Cerebellar nuclear complex (tissue), 1 donor: Measurements from ENCODE around the gene MT1B.
A peak's percentile ranks its signal among the peaks of the same experiment; 100 is the strongest.
"Not testable (repeated sequence)": the region's sequence is repeated elsewhere in the genome, so short reads cannot be mapped to it uniquely, and the experiment has no call there.

Experiments used
- DNase-seq, 2 experiments: peaks; one replicate each; lab custom pipeline; 2025; lab: John Stamatoyannopoulos, UW

Gene MT1B

DNA sequence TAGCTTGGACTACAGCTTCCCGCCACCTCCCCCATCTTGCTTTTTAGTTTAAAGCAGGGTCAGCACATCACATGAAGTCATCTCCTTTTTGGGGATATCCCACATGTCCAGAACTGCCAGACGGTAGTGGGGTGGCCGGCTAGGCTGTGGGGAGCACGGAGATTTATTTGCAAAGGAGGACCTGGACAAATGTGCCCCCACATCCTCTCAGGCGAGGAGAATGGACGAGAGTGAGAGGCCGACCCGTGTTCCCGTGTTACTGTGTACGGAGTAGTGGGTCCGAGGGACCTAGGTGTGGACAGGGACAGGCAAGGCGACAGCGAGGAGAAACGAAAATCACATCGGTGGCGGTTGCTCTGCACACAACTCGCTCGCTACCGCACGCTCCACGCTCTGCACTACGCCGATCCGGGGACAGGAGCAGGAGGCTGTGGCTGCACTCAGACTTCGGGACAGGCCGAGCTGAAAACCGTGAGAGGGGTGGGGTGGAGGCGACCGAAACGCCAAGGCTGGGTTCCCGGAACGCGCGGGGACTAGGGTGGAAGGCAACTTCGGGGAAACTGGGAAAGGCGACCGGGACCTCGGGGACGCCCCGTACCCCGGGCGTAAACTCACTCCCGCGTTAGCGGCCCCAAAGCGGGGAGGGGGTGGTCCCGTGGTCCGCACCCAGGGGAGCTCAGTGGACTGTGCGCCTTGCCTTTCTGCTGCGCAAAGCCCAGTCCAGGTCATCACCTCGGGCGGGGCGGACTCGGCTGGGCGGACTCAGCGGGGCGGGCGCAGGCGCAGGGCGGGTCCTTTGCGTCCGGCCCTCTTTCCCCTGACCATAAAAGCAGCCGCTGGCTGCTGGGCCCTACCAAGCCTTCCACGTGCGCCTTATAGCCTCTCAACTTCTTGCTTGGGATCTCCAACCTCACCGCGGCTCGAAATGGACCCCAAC is 13.6 kb upstream of the MT1B start, which contains the start of gene MT1A:
Gene MT1A (plus strand): TSS at position 853 of the 937 bp plus-strand sequence. CDS start 73 bp downstream, at position 926.
- no peak for DNase-seq

DNA sequence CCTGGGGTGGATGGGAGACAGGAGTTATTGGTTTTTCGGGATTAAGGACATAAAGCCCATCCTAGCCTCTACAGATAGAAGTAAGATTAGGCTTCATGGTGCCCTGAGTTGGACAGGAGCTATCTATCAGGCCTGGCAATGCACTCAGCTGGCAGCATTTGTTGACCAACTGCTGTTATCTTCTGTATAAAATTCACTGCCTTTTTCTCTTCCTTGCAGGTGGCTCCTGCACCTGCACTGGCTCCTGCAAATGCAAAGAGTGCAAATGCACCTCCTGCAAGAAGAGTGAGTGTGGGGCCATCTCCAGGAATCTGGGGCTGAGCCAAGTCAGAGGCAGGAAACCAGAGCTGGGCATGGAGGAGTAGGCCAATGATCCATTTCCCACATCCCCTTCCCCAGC is 12.6 kb upstream of the MT1B start:
- DNase-seq, result no peak

DNA sequence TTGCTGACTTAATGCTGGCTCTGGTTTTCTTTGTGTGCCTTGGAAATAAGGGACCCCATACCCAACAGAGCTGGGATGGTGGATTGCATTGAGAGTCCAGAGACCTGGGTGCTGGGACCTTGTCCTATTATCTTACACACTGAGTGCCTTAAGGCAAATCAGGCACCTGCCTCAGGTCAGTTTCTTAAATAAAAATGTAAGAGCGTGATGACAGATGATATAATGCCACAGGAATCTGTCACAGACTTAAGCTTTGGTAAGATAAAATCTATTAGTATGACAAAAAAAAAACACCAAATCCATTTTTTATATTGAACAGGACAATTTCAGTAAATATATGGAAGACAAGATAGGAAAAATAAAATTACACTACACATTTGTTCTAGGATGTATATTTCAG is 11.6 kb upstream of the MT1B start:
- no peak for DNase-seq

DNA sequence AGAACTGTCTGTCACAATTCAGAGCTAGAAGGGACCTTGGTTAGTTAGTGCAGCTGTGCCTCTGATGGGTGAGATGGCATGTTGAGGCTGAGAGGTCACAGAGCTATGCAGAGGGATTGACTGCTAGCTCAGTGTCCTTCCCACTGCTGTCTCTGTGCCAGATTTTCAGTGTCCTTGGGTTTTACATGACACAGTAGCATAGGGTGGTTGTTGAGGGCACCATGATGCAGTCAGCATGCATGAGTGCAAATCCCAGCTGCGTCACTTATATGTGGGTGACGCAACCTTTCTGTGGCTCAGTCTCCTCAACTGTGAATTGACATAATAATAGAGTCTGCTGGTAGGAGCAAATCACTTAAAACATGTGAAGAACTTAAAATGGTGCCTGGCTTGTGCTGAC is 10.5 kb upstream of the MT1B start:
- DNase-seq, result no peak

DNA sequence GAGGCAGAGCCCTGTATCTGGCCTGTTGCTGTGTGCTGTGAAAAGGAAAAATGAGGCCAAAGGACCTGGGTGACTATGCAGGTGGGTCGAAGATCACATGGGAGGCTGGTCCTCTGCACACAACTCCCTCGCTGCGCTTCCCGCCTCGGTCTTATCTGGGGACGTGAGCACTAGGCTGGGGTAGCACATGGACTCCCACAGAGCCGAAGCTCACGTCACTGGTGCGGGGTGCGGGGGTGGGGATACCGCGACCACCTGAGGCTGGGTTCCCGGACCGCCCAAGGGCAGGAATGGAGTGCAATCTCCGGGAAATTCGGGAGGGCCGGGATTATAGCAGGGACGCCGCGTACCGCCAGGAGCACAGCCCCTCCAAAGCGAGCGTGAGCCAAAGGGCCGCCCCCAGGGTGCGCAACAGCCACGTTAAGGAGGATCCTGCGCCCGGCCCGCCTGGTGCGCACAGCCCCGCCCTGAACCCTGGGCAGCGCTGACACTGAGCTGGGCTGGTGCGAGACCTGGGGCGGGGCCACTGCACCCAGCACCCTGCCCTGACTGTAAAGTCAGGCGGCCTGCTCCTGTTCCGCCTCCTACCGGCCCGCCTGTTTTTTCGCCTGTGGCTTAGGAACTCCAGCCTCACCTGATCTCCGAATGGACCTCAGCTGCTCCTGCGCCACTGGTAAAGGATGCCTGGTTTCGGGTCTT is 8.5 kb upstream of the MT1B start:
- no peak for DNase-seq

DNA sequence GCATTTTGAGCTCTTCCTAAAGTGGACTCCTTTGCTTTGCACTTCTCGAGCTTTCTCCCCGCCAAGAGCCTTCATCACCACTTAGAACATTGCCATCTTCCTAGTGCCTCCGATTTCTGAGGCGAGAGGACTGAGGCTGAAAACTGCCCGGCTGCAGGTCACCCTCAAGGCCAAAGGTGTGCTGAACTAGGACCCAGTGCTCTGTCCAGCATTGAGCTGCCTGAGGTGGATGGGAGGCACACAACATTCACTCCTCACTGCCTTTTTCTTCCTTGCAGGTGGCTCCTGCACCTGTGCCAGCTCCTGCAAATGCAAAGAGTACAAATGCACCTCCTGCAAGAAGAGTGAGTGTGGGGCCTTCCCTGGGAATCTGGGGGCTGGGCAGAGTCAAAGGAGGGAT is 7.9 kb upstream of the MT1B start:
- DNase-seq, result no peak

DNA sequence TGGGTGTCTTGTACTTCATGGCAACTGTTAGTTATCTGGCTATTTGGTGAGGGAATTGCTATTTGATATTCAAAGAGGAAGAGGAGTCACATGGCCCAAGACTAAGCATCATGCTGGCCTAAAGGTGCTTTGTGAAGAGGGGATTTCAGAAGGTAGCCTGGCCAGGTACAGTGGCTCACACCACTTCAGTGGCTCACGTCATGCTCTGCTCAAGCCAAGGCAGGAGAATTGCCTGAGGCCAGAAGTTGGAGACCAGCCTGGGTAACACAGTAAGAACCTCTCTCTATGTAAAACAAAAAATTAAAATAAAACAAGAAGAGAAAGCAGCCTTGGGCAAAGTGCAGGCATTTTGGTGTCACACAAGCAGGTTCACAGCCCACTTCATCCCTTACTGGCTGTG is 6.4 kb upstream of the MT1B start:
- DNase-seq, result no peak

DNA sequence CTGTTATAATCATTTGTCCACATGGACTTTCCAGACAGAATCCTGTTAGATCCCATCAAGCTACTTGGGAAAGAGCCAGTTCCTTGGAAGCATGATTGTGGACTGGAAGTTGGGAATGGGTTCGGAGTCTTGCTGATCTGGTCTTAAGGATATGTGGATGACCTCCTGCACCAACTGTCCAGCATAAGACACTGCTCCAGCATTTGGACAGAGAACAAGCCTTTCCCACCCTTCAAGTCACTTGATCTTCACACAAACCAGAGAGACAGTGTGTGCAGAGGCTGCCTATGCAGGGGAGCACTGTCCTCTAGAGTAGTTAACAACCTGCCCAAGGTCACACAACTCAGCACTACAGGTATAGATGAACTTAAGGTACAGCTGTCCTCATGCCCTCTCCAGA is 5.8 kb upstream of the MT1B start:
- DNase-seq, result no peak

DNA sequence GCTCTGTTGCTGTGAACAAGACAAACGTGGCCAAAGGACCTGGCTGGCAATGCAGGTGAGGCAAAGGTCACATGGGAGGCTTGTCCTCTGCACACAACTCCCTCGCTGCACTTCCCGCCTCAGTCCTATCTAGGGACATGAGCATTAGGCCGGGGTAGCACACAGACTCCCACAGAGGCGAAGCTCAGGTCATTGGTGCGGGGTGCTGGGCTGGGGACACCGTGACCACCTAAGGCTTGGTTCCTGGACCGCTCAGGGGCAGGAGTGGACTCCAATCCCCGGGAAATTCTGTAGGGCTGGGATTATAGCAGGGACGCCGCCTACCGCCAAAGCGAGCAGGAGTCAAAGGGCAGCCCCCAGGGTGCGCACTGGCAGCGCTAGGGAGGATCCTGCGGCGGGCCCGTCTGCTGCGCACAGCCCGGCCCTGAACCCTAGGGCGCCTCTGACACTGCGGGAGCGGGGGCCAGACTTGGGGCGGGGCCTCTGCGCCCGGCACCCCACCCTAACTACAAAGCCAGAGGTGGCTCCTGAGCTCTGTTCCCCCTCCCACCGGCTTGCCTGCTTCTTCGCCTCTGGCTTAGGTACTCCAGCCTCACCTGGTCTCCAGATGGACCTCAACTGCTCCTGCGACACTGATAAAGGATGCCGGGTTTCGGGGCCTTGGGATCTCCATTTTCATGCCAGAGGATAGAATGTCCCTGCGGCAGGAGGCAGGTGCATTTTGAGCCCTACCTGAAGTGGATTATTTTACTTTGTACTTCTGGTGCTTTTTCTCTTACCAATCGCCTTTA is 3.9 kb upstream of the MT1B start:
- DNase-seq, result no peak

DNA sequence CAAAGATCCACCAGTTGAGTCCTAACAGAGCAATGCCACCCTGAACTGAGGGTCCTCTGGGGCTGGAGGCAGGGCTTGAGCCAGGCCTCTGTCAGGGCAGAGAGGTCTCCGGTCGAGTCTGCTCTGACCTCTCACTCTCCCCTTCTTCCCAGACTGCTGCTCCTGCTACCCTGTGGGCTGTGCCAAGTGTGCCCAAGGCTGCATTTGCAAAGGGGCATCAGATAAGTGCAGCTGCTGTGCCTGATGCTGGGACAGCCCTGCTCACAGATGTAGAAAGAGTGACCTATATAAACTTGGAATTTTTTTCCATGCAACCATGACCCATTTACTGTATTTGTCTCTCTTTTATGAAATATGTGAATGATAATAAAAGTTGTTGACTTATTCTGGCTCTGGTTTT is 2.4 kb upstream of the MT1B start:
- DNase-seq, result no peak

DNA sequence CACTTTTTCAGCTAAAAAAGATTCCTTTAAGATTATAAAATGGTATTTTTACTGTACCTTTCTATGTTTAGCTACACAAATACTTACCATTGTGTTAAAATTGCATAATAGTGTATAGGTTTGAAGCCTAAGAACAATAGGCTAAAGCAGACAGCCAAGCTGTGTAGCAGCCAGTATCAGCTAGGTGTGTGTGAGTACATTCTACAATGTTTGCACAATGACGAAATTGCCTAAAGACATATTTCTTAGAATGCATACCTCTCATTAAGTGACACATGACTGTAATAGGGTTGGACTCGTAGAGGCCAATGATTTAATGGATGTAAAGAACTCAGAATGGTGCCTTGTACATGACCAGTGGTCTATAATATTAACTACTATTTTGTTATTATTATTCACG is 1.9 kb upstream of the MT1B start:
- DNase-seq, result no peak

DNA sequence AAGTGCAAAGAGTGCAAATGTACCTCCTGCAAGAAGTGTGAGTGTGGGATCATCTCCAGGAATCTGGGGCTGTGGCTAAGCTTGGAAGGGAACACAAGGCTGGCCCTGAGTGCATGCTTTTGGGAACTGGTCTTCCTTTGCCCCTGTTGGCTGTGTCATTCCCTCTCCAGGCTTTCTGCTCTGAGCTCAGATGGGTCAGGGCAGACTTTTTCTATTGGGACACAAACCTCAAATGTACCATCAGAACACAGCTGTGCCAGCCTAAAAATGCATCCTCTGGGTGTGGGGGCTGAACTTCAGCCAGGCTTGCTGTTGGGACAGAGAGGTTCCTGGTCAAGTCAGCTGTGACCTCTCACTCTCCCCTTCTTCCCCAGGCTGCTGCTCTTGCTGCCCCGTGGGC is 914 bp downstream of the MT1B start:
- DNase-seq, result no peak

DNA sequence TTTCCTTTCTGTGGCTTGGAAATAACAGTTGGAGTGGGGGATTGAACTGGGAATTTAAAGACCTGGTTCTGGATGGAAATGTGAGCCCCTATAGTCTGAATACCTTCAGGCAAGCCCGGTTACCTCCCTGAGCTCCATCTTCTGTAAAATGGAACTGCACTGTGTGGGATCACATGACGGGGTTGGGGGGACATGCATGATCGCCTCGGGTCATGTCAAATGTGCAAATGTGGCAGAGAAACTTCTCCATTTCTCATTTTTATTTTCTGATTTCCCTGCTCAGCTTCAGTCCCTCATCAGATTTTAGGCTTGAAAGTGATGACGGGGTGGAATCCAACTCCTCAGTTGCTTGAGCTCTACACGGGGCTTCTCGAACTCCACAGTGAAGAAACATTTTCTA is 1.5 kb downstream of the MT1B start:
- DNase-seq, result no peak

DNA sequence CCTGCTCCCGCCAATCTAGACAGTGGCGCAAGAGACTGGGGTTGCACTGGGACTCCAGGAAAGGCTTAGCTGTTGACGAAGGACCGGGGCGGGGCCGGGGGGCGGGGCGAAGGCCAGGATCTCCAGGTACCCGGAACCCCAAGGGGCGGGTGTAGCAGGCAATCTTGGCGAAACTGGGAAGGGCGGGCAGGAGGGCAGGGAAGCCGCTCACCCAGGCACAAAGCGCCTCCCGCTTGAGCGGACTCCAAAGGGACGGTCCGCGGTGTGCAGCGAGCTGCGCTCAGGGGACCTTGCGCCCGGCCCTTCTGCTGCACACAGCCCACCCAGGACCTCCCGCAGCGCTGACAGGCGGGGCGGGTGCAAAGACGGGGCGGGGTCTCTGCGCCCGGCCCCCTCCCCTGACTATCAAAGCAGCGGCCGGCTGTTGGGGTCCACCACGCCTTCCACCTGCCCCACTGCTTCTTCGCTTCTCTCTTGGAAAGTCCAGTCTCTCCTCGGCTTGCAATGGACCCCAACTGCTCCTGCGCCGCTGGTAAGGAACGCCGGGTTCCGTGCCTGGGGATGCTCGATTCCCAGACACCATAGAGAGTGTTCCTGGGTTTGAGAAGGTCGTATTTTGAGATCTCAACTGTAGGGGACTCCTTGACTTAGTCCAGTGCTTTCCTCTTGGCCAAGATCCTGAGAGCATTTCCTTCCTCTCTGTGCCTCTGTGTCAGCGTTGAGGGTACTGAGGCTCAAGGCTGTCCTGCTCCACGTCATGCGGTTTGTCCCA is 6.1 kb downstream of the MT1B start, which contains the start of gene MT1F:
Gene MT1F (plus strand): TSS at position 405 of the 772 bp plus-strand sequence. CDS start 100 bp downstream, at position 505.
- peak; percentile 43 to 55 for DNase-seq

DNA sequence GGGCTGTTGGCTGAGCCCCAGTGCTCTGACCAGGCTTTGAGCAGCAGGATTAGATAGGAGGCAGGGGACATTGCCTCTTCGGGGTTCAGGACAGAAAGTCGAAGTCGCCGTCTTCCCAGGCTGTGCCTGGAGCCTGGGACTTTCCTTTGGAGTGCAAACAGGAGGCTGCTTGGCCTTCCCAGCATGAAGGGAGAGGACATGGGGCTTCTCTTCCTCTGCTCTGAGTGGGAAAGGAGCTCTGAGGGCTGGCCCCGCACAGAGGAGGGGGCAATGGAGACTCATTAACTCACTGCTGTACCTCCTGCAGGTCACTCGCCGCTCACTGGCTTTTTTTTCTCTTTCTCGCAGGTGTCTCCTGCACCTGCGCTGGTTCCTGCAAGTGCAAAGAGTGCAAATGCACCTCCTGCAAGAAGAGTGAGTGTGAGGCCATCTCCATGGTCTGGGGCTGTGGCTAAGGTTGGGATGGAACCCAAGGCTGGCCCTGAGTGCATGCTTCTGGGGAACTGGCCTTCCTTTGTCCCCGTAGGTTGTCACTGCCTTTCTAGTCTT is 6.7 kb downstream of the MT1B start:
- no peak for DNase-seq

DNA sequence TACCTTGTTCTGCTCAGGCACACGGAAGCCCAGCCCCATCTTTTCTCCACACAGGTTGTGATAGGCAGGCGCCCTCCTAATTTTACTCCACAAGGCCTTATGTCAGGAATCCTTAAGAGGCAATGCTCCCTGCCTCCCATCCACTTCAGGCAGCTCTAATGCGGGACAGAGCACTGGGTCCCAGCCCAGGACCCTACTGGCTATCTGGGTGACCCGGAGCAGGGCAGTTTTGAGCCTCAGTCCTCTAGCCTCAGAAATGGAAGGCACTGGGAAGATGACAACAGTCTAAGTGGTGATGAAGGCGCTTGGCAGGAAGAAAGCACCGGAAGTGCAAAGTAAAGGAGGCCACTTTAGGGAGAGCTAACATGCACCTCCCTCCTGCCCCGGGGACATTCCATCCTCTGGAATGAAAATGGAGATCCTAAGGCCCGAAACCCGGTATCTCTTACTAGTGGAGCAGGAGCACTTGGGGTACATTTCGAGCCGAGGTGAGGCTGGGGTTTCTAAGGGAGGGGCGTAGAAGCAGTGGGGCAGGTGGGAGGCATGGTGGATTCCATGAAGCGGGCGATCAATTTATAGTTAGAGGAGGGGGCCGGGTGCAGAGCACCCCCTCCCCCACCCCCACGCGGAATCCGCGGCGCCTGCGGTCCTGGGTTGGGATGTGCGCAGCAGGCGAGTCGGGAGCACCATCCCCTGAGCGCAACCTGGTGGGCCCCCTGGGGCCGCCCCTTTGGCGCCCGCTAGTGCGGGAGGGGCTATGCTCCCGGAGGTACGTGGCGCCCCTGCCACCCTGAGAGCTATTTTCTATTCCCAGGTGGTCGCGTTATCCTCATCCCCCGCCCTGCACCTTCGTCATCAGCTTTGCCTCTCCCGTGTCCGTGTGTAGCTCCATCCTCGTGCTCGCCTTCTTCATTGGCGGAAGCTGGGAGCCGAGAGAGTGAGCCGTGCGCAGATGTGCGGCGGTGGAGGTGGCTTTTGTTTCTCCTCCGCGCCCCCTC is 11.0 kb downstream of the MT1B start:
- DNase-seq, result no peak

DNA sequence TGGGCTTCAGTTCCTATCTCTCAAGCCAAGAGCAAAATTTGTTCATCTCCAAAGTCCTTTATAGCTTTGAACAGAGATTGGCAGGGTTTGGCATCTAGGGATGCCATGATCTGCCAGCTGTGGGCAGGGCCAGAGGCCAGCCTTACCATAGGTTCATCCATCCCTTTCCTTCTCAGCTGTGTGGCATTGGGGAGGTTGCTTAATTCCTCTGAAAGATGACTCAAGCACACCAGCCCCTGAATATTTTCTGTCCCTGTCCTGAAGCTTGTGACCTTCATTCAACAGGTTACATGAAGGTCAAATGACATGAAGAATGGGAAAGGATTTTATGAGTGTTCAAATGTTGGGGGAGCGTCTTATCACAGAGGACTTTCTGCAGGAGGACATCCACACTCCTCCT is 12.8 kb downstream of the MT1B start:
- DNase-seq, result no peak

DNA sequence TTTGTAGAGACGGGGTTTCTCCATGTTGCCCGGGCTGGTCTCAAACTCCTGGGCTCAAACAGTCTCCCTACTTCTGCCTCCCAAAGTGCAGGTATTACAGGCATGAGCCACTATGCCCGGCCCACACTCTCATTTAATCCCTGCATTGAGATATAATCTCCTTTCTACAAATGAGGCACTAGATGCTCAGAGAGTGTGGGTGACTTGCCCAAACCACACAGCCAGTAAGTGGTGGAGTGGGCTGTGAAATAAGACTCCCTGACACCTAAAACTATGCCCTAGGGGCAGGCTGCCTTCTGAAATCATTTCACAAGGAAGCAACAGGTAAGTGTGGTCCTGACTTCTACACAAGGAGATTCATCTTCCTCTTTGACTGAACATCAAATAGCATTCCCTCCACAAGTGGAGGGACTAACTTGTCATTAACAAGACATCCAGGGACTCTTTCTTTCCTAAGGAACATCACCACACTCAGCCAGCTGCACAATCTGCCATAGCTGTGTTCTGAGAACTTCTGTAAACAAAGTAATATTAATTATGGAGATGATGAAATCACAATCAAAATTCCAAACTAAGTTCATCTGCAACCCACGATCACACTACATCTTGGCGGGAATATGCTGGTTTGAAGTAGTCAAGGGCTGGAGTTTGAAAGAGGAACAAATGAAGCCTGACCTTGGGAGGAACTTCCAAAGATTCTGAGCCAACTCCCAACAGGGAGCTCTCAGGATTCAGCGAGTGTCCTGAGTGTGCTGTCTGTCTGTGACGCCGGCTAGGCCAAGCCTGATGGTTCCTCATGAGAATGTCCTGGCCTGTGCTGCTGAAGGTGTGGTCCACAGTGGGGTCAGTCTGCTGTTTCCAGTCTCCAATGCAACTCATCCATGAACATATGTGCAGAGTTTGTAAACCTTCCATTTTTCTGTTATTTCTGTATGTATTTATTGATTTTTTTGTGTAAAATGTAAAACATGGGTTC is 13.9 kb downstream of the MT1B start:
- DNase-seq, result not testable (repeated sequence)
